NCI-H69 (cell line): ENCODE measurements around the gene ANKRD65.
"Not testable (repeated sequence)": the region's sequence is repeated elsewhere in the genome, so short reads cannot be mapped to it uniquely, and the experiment has no call there.

ENCODE experiments used
- DNase-seq: peaks from one replicate; lab custom pipeline; 2025; lab: John Stamatoyannopoulos, UW

ANKRD65 gene

GRCh38 chr1:1393428-1393827 lies 27.6 kb downstream of the ANKRD65 start:
- DNase-seq = no peak

- no peak for DNase-seq
Measured at GRCh38 chr1:1393014-1393413, 28.1 kb downstream of the ANKRD65 start.

DNA sequence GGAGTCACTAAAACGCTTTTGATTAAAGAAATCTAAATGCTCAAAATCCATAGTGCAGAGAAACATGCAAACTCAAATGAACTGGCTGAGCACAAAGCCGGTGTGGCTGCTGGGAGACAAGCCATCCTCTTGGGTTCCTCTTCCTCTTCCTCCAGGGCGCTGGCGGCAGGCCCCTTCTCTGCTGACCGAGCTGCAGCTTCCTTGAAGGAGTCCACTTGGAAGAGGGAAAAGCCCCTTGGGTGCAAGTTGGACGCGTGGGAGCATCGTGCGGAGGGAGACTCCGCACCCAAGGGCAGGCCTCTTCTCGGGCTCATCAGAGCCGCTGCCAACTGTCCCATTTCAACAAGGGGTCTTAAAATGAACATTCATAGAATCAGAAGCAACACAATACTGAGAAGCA lies 29.9 kb downstream of the ANKRD65 start:
- DNase-seq = no peak

DNA sequence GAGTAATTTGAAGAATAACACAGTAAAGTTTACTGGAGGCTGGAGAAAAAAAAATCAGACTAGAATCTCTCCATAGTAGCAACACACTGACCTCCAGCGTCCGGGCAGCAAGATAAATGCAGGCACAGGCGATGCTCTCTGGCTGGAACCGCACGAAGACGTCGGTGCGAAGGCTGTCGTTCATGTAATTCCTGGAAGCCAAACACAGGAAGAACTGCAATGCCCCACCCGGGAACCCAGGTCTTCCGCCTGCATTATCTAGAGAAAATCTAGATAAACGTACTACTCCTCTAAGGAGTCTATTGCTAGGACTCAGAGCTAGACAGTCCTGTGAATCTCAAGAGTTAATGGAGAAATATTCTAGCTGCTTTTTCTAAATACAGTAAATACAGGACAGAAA lies 30.4 kb downstream of the ANKRD65 start:
- no peak for DNase-seq

GRCh38 chr1:1388078-1388472 lies 33.0 kb downstream of the ANKRD65 start:
- DNase-seq = no peak

- DNase-seq = no peak
Measured at GRCh38 chr1:1387098-1388077, 33.7 kb downstream of the ANKRD65 start.

DNA sequence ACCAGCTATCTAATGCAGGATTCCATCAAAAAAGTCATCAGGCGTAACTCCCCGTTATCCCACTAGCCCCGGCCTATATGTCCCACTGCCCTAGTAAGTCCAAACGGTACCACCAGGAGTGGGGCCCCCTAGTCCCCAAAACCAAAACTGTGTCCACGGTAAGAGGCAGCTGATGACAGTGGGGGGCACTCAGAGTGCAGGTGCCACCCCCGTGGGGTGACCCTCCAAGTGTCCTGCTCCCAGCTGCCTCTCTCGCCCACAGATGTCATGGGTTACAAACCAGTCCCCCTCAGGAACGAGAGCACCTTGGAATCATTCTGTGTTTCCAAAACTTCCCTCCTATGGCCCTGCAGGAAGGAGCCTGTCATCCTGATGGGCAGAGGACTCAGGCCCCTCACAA lies 35.1 kb downstream of the ANKRD65 start:
- no peak for DNase-seq

GRCh38 chr1:1385339-1385738 lies 35.7 kb downstream of the ANKRD65 start:
- DNase-seq = not testable (repeated sequence)

DNA sequence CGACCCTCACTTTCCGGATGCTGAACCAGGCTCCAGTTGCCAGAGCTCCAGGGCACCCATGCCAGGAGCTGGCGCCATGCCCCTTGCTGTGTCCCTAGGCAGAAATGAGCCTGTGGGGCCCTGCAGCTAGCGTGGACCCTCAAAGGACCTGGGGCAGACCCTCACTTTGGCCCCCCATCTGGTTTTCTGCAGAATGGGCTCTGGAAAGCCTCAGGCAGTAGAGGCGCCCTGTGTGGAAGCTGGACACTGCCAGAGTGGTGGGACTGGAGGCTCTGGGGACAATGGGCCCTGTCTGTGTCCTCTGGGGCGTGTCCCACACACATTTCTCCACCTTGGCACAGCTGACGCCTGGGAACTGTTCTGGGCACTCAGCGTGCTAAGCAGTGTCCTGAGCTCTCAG lies 39.8 kb downstream of the ANKRD65 start:
- DNase-seq = no peak

GRCh38 chr1:1380860-1381259 lies 40.2 kb downstream of the ANKRD65 start:
- DNase-seq = no peak

- no peak for DNase-seq
Measured at GRCh38 chr1:1377540-1378205, 43.4 kb downstream of the ANKRD65 start.

DNA sequence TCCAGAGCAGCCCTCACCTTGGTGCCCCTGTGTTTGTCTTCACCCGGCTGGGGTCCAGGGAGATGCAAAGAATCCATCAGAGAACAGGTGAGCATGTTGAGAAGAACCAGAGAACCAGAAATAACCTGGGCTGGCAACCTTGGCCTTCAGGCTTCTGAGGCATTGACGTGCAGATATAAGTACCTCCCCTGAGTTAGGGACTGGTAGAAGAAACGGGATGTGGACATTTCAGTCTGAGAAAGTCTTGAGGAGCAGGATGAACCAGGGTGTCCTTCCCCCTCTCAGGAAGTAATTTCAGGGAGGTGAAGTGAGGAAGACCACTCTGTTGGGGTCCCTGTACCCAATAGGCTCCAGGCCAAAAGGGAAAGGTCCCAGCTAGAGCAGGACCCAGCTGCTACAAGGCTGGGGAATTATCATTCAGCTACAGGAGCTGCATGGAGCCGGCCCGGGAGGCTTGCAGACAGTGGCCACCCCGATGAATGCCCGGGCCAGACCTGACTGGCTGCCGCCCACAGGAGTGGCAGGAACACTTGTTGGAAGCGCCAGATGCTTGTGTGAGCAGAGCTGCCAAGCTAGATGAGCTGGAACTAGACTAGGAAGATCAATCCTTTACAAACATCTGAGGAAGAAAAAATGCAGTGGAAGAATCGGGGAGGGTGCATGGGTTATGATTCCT lies 44.4 kb downstream of the ANKRD65 start:
- no peak for DNase-seq

GRCh38 chr1:1374929-1375662 lies 46.0 kb downstream of the ANKRD65 start, which contains the start of gene AURKAIP1:
Gene AURKAIP1, minus strand, starts transcription at chr1:1375207. Its CDS starts 451 bp downstream, at chr1:1374756.
- DNase-seq = peak; percentile 98

- peak; percentile 37 for DNase-seq
Measured at GRCh38 chr1:1374589-1374928, 46.5 kb downstream of the ANKRD65 start.

DNA sequence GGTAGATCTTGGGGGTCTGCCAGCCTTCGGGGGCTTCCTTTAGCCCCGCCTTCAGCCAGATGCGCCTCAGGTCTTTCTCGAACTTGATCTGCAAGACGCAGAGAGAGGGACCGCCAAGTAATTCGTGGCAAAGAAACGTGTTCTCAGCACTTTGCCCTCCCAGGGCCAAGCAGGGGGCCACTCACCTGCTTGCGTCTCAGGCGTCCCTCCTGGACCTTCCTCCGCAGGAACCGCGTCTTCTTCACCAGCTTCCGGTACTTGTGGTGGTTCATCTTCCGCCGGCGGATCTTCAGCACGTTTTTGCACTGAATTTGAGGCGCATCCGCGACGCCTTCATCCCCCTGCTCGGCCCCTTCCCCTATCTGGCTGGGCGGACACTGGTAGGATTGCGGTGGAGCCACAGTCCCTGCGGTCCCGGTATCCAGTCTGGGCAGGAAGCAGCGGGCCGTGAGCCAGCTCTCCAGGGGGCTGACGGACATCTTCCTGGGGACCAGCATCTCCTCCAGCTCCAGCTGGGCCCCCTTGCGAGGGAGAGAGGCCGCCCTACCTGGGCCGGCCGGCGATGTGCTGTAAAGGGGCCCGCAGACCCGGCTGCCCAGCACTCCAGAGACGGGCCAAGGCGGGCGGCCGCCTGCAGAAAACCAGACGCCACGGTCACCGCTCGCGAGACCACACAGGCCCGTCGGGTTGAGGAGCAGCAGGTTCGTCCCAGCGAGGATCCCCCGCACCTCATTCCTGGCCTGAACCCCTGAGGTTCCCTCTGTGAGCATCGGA lies 47.1 kb downstream of the ANKRD65 start:
- no peak for DNase-seq

DNA sequence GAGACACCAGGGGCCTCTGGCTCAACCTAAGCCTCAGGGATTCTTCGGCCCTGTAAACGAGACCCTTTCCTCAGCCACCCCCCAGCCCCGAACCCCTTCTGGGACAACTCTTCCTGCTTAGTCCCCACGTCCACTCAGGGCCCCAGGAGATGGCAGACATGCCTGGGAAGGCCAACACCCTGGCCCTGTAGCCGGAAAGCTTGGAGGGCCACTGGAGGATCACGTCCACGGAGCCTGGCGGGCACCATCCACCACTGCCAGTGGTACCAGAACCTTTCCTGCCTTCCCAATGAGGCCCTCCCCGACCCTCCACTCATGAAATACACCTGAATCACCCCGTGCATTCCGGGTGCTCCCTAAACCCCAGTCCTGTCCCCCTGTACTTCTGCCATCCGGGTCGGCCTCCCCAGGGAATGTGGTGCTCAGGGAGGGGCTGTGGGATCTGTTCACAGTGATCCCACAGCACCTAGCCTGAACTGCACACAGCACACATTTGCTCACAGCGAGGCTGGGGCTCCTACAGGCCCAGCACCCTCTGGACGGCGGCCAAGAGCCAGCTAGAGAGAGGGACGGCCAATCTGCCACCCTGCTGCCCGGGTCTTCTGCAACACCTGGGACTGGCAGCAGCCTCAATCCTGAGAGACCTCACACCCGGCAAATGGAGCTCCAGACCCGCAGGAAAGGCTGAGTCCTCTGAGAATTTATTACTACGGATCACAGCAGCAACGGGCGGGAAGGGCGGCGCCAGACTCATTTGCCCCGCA lies 47.8 kb downstream of the ANKRD65 start:
- no peak for DNase-seq

DNA sequence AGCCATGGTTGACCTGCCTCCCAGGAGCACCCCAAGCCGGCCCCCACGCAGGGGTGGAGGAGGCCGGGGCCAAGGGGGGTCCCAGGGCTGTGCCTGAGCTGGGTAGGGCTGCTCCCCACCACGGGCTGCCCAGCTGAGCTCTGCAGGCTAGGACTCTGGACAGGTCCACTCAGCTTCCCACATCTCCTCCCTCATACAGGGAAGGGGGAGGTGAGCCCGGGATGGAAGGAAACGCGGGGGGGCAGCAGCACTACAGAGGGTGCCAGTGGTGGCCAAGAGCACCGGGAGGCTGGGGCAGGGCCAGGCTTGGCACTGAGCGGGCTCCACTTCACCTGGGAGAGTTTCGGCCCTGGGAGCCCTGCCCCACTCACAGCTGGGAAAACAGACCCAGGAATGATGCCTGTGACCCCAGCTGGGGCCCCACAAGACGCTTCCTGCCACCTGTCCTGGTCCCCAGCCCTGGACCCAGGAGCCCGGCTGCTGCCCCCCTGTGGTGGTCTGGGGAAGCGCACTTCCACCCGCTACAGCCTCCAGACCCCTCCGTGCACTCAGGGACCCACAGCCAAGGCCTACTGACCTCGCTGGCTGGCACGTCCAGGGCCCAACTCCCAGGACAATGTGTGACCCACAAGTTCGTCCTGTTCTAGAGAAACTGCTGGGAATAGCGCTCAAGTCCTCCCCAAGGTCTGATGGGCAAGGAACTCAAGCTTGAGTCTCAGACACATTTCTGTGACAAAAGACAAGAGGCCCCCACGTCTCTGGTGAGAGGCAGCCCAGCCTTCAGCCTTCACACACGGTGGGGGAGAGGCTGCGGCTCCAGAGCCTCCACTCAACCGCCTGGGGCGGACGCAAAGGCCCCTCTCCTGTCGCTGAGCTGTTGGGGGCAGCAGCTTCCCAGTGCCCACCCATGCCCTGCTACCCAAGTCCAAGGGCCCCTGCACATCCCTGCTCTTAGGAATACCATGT lies 49.0 kb downstream of the ANKRD65 start:
- DNase-seq = peak; percentile 69

DNA sequence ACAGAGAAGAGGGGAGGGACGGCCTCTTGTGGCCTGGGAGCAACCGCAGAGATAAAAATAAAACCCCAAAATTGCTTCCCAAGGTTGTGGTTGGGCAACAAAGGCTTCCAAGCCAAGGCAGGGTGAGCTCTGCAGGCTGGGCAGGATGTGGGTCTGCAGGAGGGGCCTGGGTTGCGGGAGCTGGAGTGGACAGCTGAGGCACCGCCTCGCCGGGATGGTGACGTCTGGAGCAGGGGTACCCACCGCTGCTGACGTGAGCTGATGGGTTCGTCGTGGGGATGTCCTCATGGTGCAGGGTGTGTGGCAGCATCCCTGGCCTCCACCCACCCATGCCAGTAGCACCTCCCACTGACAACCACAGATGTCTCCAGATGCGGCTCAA lies 49.7 kb downstream of the ANKRD65 start:
- DNase-seq = no peak

- DNase-seq = no peak
Measured at GRCh38 chr1:1370771-1371300, 50.2 kb downstream of the ANKRD65 start.
